ENCODE data around the gene PEX13.

GRCh38 chr2:61096438-61096837 is 78.9 kb downstream of the PEX13 start:
- TF ChIP-seq TCF12 (IDR thresholded peaks at IDR 0.05; ENCODE audit: low read depth): no peak
- no peak for TF ChIP-seq EGR1 (IDR thresholded peaks at IDR 0.05)
- TF ChIP-seq EP300 (IDR thresholded peaks at IDR 0.05; ENCODE audit: borderline replicate concordance): no peak
- no peak for TF ChIP-seq TEAD4 (IDR thresholded peaks at IDR 0.05)
- no peak for TF ChIP-seq MAX (IDR thresholded peaks at IDR 0.05)
- TF ChIP-seq NFIC (IDR thresholded peaks at IDR 0.05): no peak
- TF ChIP-seq FOXM1 (IDR thresholded peaks at IDR 0.05; ENCODE audit: borderline replicate concordance, low read depth): no peak
- TF ChIP-seq CEBPB (IDR thresholded peaks at IDR 0.05): no peak
- TF ChIP-seq, protein P1, sequence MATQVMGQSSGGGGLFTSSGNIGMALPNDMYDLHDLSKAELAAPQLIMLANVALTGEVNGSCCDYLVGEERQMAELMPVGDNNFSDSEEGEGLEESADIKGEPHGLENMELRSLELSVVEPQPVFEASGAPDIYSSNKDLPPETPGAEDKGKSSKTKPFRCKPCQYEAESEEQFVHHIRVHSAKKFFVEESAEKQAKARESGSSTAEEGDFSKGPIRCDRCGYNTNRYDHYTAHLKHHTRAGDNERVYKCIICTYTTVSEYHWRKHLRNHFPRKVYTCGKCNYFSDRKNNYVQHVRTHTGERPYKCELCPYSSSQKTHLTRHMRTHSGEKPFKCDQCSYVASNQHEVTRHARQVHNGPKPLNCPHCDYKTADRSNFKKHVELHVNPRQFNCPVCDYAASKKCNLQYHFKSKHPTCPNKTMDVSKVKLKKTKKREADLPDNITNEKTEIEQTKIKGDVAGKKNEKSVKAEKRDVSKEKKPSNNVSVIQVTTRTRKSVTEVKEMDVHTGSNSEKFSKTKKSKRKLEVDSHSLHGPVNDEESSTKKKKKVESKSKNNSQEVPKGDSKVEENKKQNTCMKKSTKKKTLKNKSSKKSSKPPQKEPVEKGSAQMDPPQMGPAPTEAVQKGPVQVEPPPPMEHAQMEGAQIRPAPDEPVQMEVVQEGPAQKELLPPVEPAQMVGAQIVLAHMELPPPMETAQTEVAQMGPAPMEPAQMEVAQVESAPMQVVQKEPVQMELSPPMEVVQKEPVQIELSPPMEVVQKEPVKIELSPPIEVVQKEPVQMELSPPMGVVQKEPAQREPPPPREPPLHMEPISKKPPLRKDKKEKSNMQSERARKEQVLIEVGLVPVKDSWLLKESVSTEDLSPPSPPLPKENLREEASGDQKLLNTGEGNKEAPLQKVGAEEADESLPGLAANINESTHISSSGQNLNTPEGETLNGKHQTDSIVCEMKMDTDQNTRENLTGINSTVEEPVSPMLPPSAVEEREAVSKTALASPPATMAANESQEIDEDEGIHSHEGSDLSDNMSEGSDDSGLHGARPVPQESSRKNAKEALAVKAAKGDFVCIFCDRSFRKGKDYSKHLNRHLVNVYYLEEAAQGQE (IDR thresholded peaks at IDR 0.05; ENCODE audit: low read depth): no peak
- no peak for TF ChIP-seq TAF1 (IDR thresholded peaks at IDR 0.05; ENCODE audit: low read depth)
- TF ChIP-seq RAD21 (IDR thresholded peaks at IDR 0.05; ENCODE audit: low read depth): no peak
